Measurements from ENCODE around the gene SOHLH1.

SOHLH1 gene

GRCh38 chr9:135659252-135659651 lies 40.0 kb downstream of the SOHLH1 start:
- DNase-seq (ENCODE audit: low read depth) = no peak

GRCh38 chr9:135657416-135657815 lies 41.9 kb downstream of the SOHLH1 start:
- no peak for DNase-seq (ENCODE audit: low read depth)

GRCh38 chr9:135655317-135655716 lies 44.0 kb downstream of the SOHLH1 start:
- no peak for DNase-seq (ENCODE audit: low read depth)

GRCh38 chr9:135650408-135650807 lies 48.9 kb downstream of the SOHLH1 start:
- no peak for DNase-seq (ENCODE audit: low read depth)

GRCh38 chr9:135649508-135649907 lies 49.8 kb downstream of the SOHLH1 start:
- DNase-seq (ENCODE audit: low read depth) = no peak

DNA sequence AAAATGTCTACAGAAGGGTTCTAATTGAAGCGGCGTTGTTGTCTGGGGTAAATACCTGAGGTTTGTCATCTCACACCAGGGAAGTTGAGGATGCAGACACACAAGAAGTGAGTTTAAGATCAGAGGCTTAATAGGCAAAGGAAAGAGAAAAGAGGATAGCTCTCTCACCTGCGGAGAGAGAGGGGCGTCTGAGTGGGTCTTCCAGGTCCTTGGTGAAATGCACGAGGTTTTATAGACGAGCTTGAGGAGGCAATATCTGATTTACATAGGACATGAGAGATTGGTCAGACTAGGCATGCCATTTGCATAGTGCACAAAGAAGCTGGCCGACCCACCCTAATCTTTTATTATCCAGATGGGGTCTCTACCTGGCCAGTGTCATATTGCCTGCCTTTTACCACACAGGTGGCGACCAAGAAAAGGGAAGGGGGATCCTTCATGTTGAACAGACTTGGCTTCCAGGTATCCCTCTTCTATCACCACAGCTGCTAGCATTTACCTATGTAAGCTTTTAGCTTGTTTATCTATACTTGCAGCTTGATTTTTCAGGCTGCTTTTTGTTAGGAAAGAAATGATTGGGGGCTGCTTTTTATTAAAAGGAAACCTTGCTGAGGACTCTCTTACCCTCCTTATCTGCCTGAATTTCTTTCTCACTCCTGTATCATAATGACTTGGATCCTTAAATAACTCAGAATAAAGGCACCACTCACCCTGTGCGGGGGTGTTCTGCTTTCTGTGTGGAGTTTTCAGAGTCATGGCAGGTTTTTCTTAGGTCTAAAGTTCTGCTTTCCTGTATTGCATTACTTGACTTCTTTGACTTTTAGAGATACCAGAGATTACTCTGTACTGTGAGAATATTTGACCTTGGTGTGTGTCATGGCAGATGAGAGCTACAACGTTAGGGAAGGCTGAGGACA lies 50.5 kb downstream of the SOHLH1 start:
- no peak for DNase-seq (ENCODE audit: low read depth)

- DNase-seq (ENCODE audit: low read depth) = no peak
Observed at GRCh38 chr9:135647884-135648283, 51.4 kb downstream of the SOHLH1 start.

- DNase-seq (ENCODE audit: low read depth) = no peak
Observed at GRCh38 chr9:135644631-135645218, 54.6 kb downstream of the SOHLH1 start.
